GM23338 (cell line): ENCODE data around the gene ABCF3. TPM values are rescaled to one million over a fixed set of nuclear protein-coding genes. Genes with fewer than 3 reads are reported as not detected.

ENCODE experiments used
- ATAC-seq: fragments of 200-7000 bp; cut with Tn5 transposase; 3 replicates; pipeline ENCODE4 v1.9.1; 2020
- DNase-seq: peaks from one replicate; pipeline ENCODE4 v3.0.0-alpha.2; 2015; ENCODE audit warnings: low spot score
- H2AFZ ChIP-seq: fragments of 200-600 bp; sonication (generic); 2 replicates; pipeline ENCODE4 v1.8.0; 2016; ENCODE audit warnings: antibody characterized with exemption, mild to moderate bottlenecking, moderate library complexity
- H3F3A ChIP-seq: fragments of 200-600 bp; sonication (generic); replicated peaks from 2 replicates; pipeline ENCODE4 v1.8.0; 2017; ENCODE audit warnings: antibody characterized with exemption, mixed run types, low read depth
- H3K27ac ChIP-seq: fragments of 200-600 bp; sonication (generic); 2 replicates; pipeline ENCODE4 v1.6.1; 2016; ENCODE audit warnings: low read depth
- H3K27me3 ChIP-seq: fragments of 200-600 bp; sonication (generic); 2 replicates; pipeline ENCODE4 v1.8.0; 2016; ENCODE audit warnings: mild to moderate bottlenecking, mixed run types, moderate library complexity; ENCODE audit not compliant: insufficient read depth
- H3K36me3 ChIP-seq: fragments of 200-600 bp; sonication (generic); 2 replicates; pipeline ENCODE4 v1.8.0; 2016; ENCODE audit warnings: mild to moderate bottlenecking; ENCODE audit not compliant: insufficient read depth
- H3K4me1 ChIP-seq: fragments of 200-600 bp; sonication (generic); 2 replicates; pipeline ENCODE4 v1.8.0; 2016; ENCODE audit warnings: mild to moderate bottlenecking, moderate library complexity; ENCODE audit not compliant: insufficient read depth
- H3K4me2 ChIP-seq: fragments of 200-600 bp; sonication (generic); 2 replicates; pipeline ENCODE4 v1.7.1; 2017; ENCODE audit warnings: mixed run types
- H3K4me3 ChIP-seq: fragments of 200-600 bp; sonication (generic); 2 replicates; pipeline ENCODE4 v1.6.1; 2016; ENCODE audit warnings: mixed run types
- H3K79me2 ChIP-seq: fragments of 200-600 bp; sonication (generic); replicated peaks from 2 replicates; pipeline ENCODE4 v1.8.0; 2017; ENCODE audit warnings: mild to moderate bottlenecking; ENCODE audit not compliant: insufficient read depth
- H3K9me2 ChIP-seq: fragments of 200-600 bp; sonication (generic); 2 replicates; pipeline ENCODE4 v1.8.0; 2017; ENCODE audit not compliant: insufficient read depth
- H4K20me1 ChIP-seq: fragments of 200-600 bp; sonication (generic); replicated peaks from 2 replicates; pipeline ENCODE4 v1.8.0; 2017; ENCODE audit warnings: mild to moderate bottlenecking; ENCODE audit not compliant: insufficient read depth
- H3K27ac Mint-ChIP-seq: 2 replicates; pipeline ENCODE4 v1.8.0; 2020; ENCODE audit warnings: inconsistent platforms, mild to moderate bottlenecking, moderate library complexity, mixed read lengths
- H3K27me3 Mint-ChIP-seq: 3 replicates; pipeline ENCODE4 v1.8.0; 2022; ENCODE audit warnings: low read depth, mild to moderate bottlenecking, moderate library complexity, mixed read lengths, inconsistent platforms; ENCODE audit not compliant: insufficient read depth, poor library complexity
- H3K36me3 Mint-ChIP-seq: 3 replicates; pipeline ENCODE4 v1.8.0; 2021; ENCODE audit warnings: low read depth, mild to moderate bottlenecking, inconsistent platforms, moderate library complexity, mixed read lengths
- H3K4me1 Mint-ChIP-seq: 3 replicates; pipeline ENCODE4 v1.8.0; 2020; ENCODE audit warnings: mild to moderate bottlenecking, inconsistent platforms, mixed read lengths
- H3K4me3 Mint-ChIP-seq: 3 replicates; pipeline ENCODE4 v1.8.0; 2021; ENCODE audit warnings: moderate library complexity, mild to moderate bottlenecking, inconsistent platforms, mixed read lengths
- H3K9me3 Mint-ChIP-seq: 3 replicates; pipeline ENCODE4 v1.8.0; 2020; ENCODE audit warnings: moderate library complexity, mild to moderate bottlenecking, inconsistent platforms, mixed read lengths
- EZH2 ChIP-seq: fragments of 200-600 bp; sonication (generic); IDR thresholded peaks from one replicate; pipeline ENCODE4 v1.8.0; 2017; ENCODE audit warnings: antibody characterized with exemption, mild to moderate bottlenecking, low read depth; ENCODE audit not compliant: unreplicated experiment
- EZH2phosphoT487 ChIP-seq: fragments of 200-600 bp; sonication (generic); IDR thresholded peaks from one replicate; pipeline ENCODE4 v1.8.1; 2018; ENCODE audit warnings: antibody characterized with exemption; ENCODE audit not compliant: unreplicated experiment
- JUNB ChIP-seq: IDR thresholded peaks from one replicate; pipeline ENCODE4 v1.6.1; 2016; ENCODE audit warnings: antibody characterized with exemption; ENCODE audit not compliant: unreplicated experiment
- NANOG ChIP-seq: IDR thresholded peaks from 2 replicates; pipeline ENCODE4 v1.6.1; 2016; ENCODE audit warnings: antibody characterized with exemption, borderline replicate concordance
- POLR2AphosphoS5 ChIP-seq: IDR thresholded peaks from 2 replicates; pipeline ENCODE4 v1.6.1; 2016; ENCODE audit warnings: antibody characterized with exemption, low read depth
- STAT1 ChIP-seq: IDR thresholded peaks from one replicate; pipeline ENCODE4 v1.6.1; 2016; ENCODE audit warnings: antibody characterized with exemption; ENCODE audit not compliant: unreplicated experiment
- ZNF114 ChIP-seq: fragments of 250-450 bp; sonication (Bioruptor Pico); IDR thresholded peaks from 2 replicates; pipeline ENCODE4 v1.5.0; 2020; ENCODE audit warnings: mild to moderate bottlenecking, moderate library complexity
- polyA plus RNA-seq: library from polyadenylated mRNA; unstranded; fragments of >200 nt; fragmentation: Nextera tagmentation; extraction: Ambion mirVana; gene quantifications from 2 replicates; pipeline ENCODE4 v1.2.1, GENCODE V29; 2016
- total RNA-seq: library from RNA; depleted of rRNA; stranded (reverse); fragments of >200 nt; shearing (Covaris generic); gene quantifications from 2 replicates; pipeline ENCODE4 v1.2.3, GENCODE V29; 2014
- TF ChIP-seq, protein P1 (sequence below): IDR thresholded peaks from one replicate; pipeline ENCODE4 v1.6.1; 2018; ENCODE audit warnings: antibody characterized with exemption; ENCODE audit not compliant: unreplicated experiment
- TF ChIP-seq, protein P2 (sequence below): fragments of 250-450 bp; sonication (Bioruptor Pico); IDR thresholded peaks from 2 replicates; pipeline ENCODE4 v1.5.0; 2020; ENCODE audit warnings: mild to moderate bottlenecking, moderate library complexity
- TF ChIP-seq, protein P3 (sequence below), 2 experiments: fragments of 200-600 bp in 1 of 2; sonication (generic) in 1 of 2; conservative IDR thresholded peaks; 2 replicates each; pipeline versions ENCODE4 v1.5.1 to v1.6.1; 2016 to 2017; ENCODE audit warnings: antibody characterized with exemption in 2 of 2, low read depth in 2 of 2, mild to moderate bottlenecking in 2 of 2, moderate library complexity in 1 of 2

ABCF3 gene
- total and polyA plus RNA-seq, 2 experiments from 2014 or later = 33.4 to 48.9 TPM

GRCh38 chr3:184171562-184171961 is 14.4 kb upstream of the ABCF3 start:
- H3K4me2 ChIP-seq = no peak overlapping the region
- ATAC-seq (no peak), DNase-seq (no peak)
- H3K79me2 ChIP-seq = peaks cover 14% of the 10 kb centered on the region
- H3K4me1 Mint-ChIP-seq = peaks cover 21% of the 10 kb centered on the region
- no peak overlapping the region for H2AFZ ChIP-seq
- no peaks in the 10 kb centered on the region for H3K9me2 ChIP-seq
- H3K36me3 Mint-ChIP-seq = peaks cover 35% of the 10 kb centered on the region
- no peak overlapping the region; the same call in 1 of the 2 replicates for H3K27ac Mint-ChIP-seq
- peaks cover 8% of the 10 kb centered on the region for H3K4me1 ChIP-seq
- H3F3A ChIP-seq = 0 out of 2 replicates have a peak, but pooled peaks cover 4% of the 10 kb centered on the region
- H3K4me3 ChIP-seq = no peak overlapping the region
- no peaks in the 10 kb centered on the region for H3K27me3 ChIP-seq
- peaks cover 5% of the 10 kb centered on the region for H3K27me3 Mint-ChIP-seq
- H3K4me3 Mint-ChIP-seq = no peak overlapping the region
- H3K36me3 ChIP-seq = no peaks in the 10 kb centered on the region
- no peaks in the 10 kb centered on the region for H3K9me3 Mint-ChIP-seq
- TF ChIP-seq EZH2phosphoT487 (no peak), STAT1 (no peak), POLR2AphosphoS5 (no peak), EZH2 (no peak), JUNB (no peak)
- TF ChIP-seq, protein P1, sequence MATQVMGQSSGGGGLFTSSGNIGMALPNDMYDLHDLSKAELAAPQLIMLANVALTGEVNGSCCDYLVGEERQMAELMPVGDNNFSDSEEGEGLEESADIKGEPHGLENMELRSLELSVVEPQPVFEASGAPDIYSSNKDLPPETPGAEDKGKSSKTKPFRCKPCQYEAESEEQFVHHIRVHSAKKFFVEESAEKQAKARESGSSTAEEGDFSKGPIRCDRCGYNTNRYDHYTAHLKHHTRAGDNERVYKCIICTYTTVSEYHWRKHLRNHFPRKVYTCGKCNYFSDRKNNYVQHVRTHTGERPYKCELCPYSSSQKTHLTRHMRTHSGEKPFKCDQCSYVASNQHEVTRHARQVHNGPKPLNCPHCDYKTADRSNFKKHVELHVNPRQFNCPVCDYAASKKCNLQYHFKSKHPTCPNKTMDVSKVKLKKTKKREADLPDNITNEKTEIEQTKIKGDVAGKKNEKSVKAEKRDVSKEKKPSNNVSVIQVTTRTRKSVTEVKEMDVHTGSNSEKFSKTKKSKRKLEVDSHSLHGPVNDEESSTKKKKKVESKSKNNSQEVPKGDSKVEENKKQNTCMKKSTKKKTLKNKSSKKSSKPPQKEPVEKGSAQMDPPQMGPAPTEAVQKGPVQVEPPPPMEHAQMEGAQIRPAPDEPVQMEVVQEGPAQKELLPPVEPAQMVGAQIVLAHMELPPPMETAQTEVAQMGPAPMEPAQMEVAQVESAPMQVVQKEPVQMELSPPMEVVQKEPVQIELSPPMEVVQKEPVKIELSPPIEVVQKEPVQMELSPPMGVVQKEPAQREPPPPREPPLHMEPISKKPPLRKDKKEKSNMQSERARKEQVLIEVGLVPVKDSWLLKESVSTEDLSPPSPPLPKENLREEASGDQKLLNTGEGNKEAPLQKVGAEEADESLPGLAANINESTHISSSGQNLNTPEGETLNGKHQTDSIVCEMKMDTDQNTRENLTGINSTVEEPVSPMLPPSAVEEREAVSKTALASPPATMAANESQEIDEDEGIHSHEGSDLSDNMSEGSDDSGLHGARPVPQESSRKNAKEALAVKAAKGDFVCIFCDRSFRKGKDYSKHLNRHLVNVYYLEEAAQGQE = no peak
- H4K20me1 ChIP-seq = 0 out of 2 replicates have a peak, but pooled peaks cover 4% of the 10 kb centered on the region
- H3K27ac ChIP-seq = no peak overlapping the region

- H3K36me3 ChIP-seq = no peaks in the 10 kb centered on the region
- Mint-ChIP-seq H3K27me3 (peaks cover 3% of the 10 kb centered on the region), H3K27ac (no peak overlapping the region), H3K36me3 (peaks cover 38% of the 10 kb centered on the region), H3K4me1 (peaks cover 34% of the 10 kb centered on the region), H3K4me3 (no peak overlapping the region; the same call in 2 of the 3 replicates), H3K9me3 (no peaks in the 10 kb centered on the region)
- no peak overlapping the region for H2AFZ ChIP-seq
- H3K27ac ChIP-seq = no peak overlapping the region
- no peak for DNase-seq
- no peaks in the 10 kb centered on the region for H3K27me3 ChIP-seq
- H3F3A ChIP-seq = 0 out of 2 replicates have a peak, but pooled peaks cover 4% of the 10 kb centered on the region
- peaks cover 8% of the 10 kb centered on the region; the same call in 1 of the 2 replicates for H4K20me1 ChIP-seq
- ATAC-seq = no peak
- H3K9me2 ChIP-seq = no peaks in the 10 kb centered on the region
- peaks cover 15% of the 10 kb centered on the region for H3K4me1 ChIP-seq
- no peak overlapping the region for H3K4me3 ChIP-seq
- no peak overlapping the region for H3K4me2 ChIP-seq
- peaks cover 25% of the 10 kb centered on the region for H3K79me2 ChIP-seq
- TF ChIP-seq POLR2AphosphoS5 = no peak
- TF ChIP-seq, protein P2, sequence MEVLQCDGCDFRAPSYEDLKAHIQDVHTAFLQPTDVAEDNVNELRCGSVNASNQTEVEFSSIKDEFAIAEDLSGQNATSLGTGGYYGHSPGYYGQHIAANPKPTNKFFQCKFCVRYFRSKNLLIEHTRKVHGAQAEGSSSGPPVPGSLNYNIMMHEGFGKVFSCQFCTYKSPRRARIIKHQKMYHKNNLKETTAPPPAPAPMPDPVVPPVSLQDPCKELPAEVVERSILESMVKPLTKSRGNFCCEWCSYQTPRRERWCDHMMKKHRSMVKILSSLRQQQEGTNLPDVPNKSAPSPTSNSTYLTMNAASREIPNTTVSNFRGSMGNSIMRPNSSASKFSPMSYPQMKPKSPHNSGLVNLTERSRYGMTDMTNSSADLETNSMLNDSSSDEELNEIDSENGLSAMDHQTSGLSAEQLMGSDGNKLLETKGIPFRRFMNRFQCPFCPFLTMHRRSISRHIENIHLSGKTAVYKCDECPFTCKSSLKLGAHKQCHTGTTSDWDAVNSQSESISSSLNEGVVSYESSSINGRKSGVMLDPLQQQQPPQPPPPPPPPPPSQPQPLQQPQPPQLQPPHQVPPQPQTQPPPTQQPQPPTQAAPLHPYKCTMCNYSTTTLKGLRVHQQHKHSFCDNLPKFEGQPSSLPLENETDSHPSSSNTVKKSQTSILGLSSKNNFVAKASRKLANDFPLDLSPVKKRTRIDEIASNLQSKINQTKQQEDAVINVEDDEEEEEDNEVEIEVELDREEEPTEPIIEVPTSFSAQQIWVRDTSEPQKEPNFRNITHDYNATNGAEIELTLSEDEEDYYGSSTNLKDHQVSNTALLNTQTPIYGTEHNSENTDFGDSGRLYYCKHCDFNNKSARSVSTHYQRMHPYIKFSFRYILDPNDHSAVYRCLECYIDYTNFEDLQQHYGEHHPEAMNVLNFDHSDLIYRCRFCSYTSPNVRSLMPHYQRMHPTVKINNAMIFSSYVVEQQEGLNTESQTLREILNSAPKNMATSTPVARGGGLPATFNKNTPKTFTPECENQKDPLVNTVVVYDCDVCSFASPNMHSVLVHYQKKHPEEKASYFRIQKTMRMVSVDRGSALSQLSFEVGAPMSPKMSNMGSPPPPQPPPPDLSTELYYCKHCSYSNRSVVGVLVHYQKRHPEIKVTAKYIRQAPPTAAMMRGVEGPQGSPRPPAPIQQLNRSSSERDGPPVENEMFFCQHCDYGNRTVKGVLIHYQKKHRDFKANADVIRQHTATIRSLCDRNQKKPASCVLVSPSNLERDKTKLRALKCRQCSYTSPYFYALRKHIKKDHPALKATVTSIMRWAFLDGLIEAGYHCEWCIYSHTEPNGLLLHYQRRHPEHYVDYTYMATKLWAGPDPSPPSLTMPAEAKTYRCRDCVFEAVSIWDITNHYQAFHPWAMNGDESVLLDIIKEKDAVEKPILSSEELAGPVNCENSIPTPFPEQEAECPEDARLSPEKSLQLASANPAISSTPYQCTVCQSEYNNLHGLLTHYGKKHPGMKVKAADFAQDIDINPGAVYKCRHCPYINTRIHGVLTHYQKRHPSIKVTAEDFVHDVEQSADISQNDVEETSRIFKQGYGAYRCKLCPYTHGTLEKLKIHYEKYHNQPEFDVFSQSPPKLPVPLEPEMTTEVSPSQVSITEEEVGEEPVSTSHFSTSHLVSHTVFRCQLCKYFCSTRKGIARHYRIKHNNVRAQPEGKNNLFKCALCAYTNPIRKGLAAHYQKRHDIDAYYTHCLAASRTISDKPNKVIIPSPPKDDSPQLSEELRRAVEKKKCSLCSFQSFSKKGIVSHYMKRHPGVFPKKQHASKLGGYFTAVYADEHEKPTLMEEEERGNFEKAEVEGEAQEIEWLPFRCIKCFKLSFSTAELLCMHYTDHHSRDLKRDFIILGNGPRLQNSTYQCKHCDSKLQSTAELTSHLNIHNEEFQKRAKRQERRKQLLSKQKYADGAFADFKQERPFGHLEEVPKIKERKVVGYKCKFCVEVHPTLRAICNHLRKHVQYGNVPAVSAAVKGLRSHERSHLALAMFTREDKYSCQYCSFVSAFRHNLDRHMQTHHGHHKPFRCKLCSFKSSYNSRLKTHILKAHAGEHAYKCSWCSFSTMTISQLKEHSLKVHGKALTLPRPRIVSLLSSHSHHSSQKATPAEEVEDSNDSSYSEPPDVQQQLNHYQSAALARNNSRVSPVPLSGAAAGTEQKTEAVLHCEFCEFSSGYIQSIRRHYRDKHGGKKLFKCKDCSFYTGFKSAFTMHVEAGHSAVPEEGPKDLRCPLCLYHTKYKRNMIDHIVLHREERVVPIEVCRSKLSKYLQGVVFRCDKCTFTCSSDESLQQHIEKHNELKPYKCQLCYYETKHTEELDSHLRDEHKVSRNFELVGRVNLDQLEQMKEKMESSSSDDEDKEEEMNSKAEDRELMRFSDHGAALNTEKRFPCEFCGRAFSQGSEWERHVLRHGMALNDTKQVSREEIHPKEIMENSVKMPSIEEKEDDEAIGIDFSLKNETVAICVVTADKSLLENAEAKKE (CRISPR knock-in tag) = no peak
- no peak for TF ChIP-seq NANOG
- no peak for TF ChIP-seq JUNB
- TF ChIP-seq ZNF114 (CRISPR knock-in tag) = no peak
- TF ChIP-seq, protein P3, sequence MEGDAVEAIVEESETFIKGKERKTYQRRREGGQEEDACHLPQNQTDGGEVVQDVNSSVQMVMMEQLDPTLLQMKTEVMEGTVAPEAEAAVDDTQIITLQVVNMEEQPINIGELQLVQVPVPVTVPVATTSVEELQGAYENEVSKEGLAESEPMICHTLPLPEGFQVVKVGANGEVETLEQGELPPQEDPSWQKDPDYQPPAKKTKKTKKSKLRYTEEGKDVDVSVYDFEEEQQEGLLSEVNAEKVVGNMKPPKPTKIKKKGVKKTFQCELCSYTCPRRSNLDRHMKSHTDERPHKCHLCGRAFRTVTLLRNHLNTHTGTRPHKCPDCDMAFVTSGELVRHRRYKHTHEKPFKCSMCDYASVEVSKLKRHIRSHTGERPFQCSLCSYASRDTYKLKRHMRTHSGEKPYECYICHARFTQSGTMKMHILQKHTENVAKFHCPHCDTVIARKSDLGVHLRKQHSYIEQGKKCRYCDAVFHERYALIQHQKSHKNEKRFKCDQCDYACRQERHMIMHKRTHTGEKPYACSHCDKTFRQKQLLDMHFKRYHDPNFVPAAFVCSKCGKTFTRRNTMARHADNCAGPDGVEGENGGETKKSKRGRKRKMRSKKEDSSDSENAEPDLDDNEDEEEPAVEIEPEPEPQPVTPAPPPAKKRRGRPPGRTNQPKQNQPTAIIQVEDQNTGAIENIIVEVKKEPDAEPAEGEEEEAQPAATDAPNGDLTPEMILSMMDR (conservative IDR thresholded peaks at IDR 0.05; ENCODE audit: low read depth in 2 of 2) = no peak
- TF ChIP-seq EZH2phosphoT487 = no peak
These were observed 13.2 kb upstream of the ABCF3 start for GRCh38 chr3:184172681-184173373.
